ENCODE results near the gene FETUB.

FETUB gene

GRCh38 chr3:186599785-186600166 lies 40.4 kb upstream of the FETUB start:
- no peak overlapping the region for H3K27ac ChIP-seq (ENCODE audit: low read depth in 2 of 2, low read length in 2 of 2)
- H3K9me3 ChIP-seq (ENCODE audit: control insufficient read depth in 2 of 2, low read length in 2 of 2): no peaks in the 10 kb centered on the region
- no peak overlapping the region for H3K4me3 ChIP-seq (ENCODE audit: low read length in 2 of 2)
- H3K9ac ChIP-seq (ENCODE audit: low read depth in 1 of 2, low read length in 2 of 2): no peak overlapping the region
- peaks cover 0 to 4% of the 10 kb centered on the region in 2 donors for H3K4me1 ChIP-seq (ENCODE audit: control insufficient read depth in 2 of 2, insufficient read depth in 2 of 2, low read length in 2 of 2)
- no peaks in the 10 kb centered on the region for H3K36me3 ChIP-seq (ENCODE audit: control insufficient read depth in 2 of 2, insufficient read depth in 2 of 2, low read length in 2 of 2)
- no peaks in the 10 kb centered on the region for H3K27me3 ChIP-seq (ENCODE audit: control insufficient read depth in 2 of 2, insufficient read depth in 2 of 2, low read length in 2 of 2)

GRCh38 chr3:186600896-186601295 lies 39.3 kb upstream of the FETUB start:
- Histone ChIP-seq H3K36me3 (ENCODE audit: control insufficient read depth in 2 of 2, insufficient read depth in 2 of 2, low read length in 2 of 2) (no peaks in the 10 kb centered on the region), H3K4me3 (ENCODE audit: low read length in 2 of 2) (no peak overlapping the region), H3K27me3 (ENCODE audit: control insufficient read depth in 2 of 2, insufficient read depth in 2 of 2, low read length in 2 of 2) (no peaks in the 10 kb centered on the region), H3K9ac (ENCODE audit: low read depth in 1 of 2, low read length in 2 of 2) (no peak overlapping the region), H3K4me1 (ENCODE audit: control insufficient read depth in 2 of 2, insufficient read depth in 2 of 2, low read length in 2 of 2) (peaks cover 0 to 4% of the 10 kb centered on the region in 2 donors), H3K27ac (ENCODE audit: low read depth in 2 of 2, low read length in 2 of 2) (no peak overlapping the region), H3K9me3 (ENCODE audit: control insufficient read depth in 2 of 2, low read length in 2 of 2) (no peaks in the 10 kb centered on the region)

DNA sequence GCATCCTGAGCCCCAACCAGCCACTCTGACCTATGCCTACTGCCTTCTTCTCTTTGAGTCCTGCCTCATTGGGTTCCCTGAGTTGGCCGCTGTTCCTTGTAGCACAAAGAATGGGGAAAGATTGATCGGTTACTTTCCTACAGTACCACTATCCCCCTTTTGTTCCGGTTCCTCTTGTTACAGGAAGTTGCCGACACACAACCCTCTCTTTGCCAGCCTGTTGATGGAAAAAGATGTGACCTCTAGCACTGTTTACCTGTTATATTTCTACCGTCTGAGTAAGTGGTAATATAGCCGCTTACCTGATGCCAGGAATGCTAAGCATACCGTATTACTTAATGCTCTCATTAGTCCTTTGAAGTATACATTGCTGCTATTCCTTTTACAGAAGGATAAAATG lies 37.0 kb upstream of the FETUB start:
- no peak overlapping the region for H3K9ac ChIP-seq (ENCODE audit: low read depth in 1 of 2, low read length in 2 of 2)
- no peaks in the 10 kb centered on the region for H3K27me3 ChIP-seq (ENCODE audit: control insufficient read depth in 2 of 2, insufficient read depth in 2 of 2, low read length in 2 of 2)
- H3K4me3 ChIP-seq (ENCODE audit: low read length in 2 of 2): no peak overlapping the region
- H3K27ac ChIP-seq (ENCODE audit: low read depth in 2 of 2, low read length in 2 of 2): no peak overlapping the region
- no peaks in the 10 kb centered on the region for H3K36me3 ChIP-seq (ENCODE audit: control insufficient read depth in 2 of 2, insufficient read depth in 2 of 2, low read length in 2 of 2)
- H3K4me1 ChIP-seq (ENCODE audit: control insufficient read depth in 2 of 2, insufficient read depth in 2 of 2, low read length in 2 of 2): peaks cover 0 to 4% of the 10 kb centered on the region in 2 donors
- no peaks in the 10 kb centered on the region for H3K9me3 ChIP-seq (ENCODE audit: control insufficient read depth in 2 of 2, low read length in 2 of 2)

- H3K4me3 ChIP-seq (ENCODE audit: low read length in 2 of 2): no peak overlapping the region
- no peaks in the 10 kb centered on the region for H3K27me3 ChIP-seq (ENCODE audit: control insufficient read depth in 2 of 2, insufficient read depth in 2 of 2, low read length in 2 of 2)
- no peak overlapping the region for H3K9ac ChIP-seq (ENCODE audit: low read depth in 1 of 2, low read length in 2 of 2)
- no peaks in the 10 kb centered on the region for H3K4me1 ChIP-seq (ENCODE audit: control insufficient read depth in 2 of 2, insufficient read depth in 2 of 2, low read length in 2 of 2)
- no peaks in the 10 kb centered on the region for H3K9me3 ChIP-seq (ENCODE audit: control insufficient read depth in 2 of 2, low read length in 2 of 2)
- no peaks in the 10 kb centered on the region for H3K36me3 ChIP-seq (ENCODE audit: control insufficient read depth in 2 of 2, insufficient read depth in 2 of 2, low read length in 2 of 2)
- H3K27ac ChIP-seq (ENCODE audit: low read depth in 2 of 2, low read length in 2 of 2): no peak overlapping the region
Observed at GRCh38 chr3:186605078-186605477, 35.1 kb upstream of the FETUB start.

- Histone ChIP-seq H3K4me1 (ENCODE audit: control insufficient read depth in 2 of 2, insufficient read depth in 2 of 2, low read length in 2 of 2) (no peaks in the 10 kb centered on the region), H3K27me3 (ENCODE audit: control insufficient read depth in 2 of 2, insufficient read depth in 2 of 2, low read length in 2 of 2) (no peaks in the 10 kb centered on the region), H3K4me3 (ENCODE audit: low read length in 2 of 2) (no peak overlapping the region), H3K9me3 (ENCODE audit: control insufficient read depth in 2 of 2, low read length in 2 of 2) (no peaks in the 10 kb centered on the region), H3K9ac (ENCODE audit: low read depth in 1 of 2, low read length in 2 of 2) (no peak overlapping the region), H3K36me3 (ENCODE audit: control insufficient read depth in 2 of 2, insufficient read depth in 2 of 2, low read length in 2 of 2) (no peaks in the 10 kb centered on the region), H3K27ac (ENCODE audit: low read depth in 2 of 2, low read length in 2 of 2) (no peak overlapping the region)
Observed at GRCh38 chr3:186605561-186606545, 34.3 kb upstream of the FETUB start.

DNA sequence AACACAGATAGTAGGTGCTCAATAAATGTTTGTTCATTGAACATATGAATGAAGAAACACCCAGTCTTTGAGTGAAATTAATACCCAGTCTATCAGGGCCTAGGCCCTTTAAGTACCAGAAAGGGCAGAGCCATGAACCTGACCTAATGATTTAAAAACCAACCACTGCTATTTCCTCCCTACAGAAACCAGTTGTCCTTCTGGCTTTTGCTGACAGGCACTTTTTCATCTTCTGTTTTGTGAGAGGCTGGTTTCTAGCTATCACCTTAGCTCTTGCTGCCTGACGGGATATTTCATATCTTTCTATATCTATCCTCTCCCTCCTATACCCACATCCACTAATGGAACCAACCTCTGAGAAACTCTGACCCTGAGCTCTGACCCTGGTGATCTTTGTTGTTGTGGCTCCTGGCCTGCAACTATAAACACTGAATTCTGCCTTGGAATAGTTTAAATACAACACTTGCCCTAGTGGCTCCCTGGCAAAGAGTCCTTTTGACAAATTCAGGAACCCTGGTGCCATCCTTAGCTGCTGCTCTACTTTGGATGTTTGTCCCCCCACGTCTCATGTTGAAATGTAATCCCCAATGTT lies 31.5 kb upstream of the FETUB start:
- no peaks in the 10 kb centered on the region for H3K4me1 ChIP-seq (ENCODE audit: control insufficient read depth in 2 of 2, insufficient read depth in 2 of 2, low read length in 2 of 2)
- peaks cover 0 to 2% of the 10 kb centered on the region in 2 donors for H3K27me3 ChIP-seq (ENCODE audit: control insufficient read depth in 2 of 2, insufficient read depth in 2 of 2, low read length in 2 of 2)
- no peaks in the 10 kb centered on the region for H3K9me3 ChIP-seq (ENCODE audit: control insufficient read depth in 2 of 2, low read length in 2 of 2)
- H3K9ac ChIP-seq (ENCODE audit: low read depth in 1 of 2, low read length in 2 of 2): no peak overlapping the region
- H3K4me3 ChIP-seq (ENCODE audit: low read length in 2 of 2): no peak overlapping the region
- no peak overlapping the region for H3K27ac ChIP-seq (ENCODE audit: low read depth in 2 of 2, low read length in 2 of 2)
- H3K36me3 ChIP-seq (ENCODE audit: control insufficient read depth in 2 of 2, insufficient read depth in 2 of 2, low read length in 2 of 2): no peaks in the 10 kb centered on the region

GRCh38 chr3:186609247-186609868 lies 30.8 kb upstream of the FETUB start:
- H3K9me3 ChIP-seq (ENCODE audit: control insufficient read depth in 2 of 2, low read length in 2 of 2): no peaks in the 10 kb centered on the region
- peaks cover 0 to 8% of the 10 kb centered on the region in 2 donors for H3K27me3 ChIP-seq (ENCODE audit: control insufficient read depth in 2 of 2, insufficient read depth in 2 of 2, low read length in 2 of 2)
- peaks cover 0 to under 1% of the 10 kb centered on the region in 2 donors for H3K4me1 ChIP-seq (ENCODE audit: control insufficient read depth in 2 of 2, insufficient read depth in 2 of 2, low read length in 2 of 2)
- no peak overlapping the region for H3K9ac ChIP-seq (ENCODE audit: low read depth in 1 of 2, low read length in 2 of 2)
- H3K27ac ChIP-seq (ENCODE audit: low read depth in 2 of 2, low read length in 2 of 2): no peak overlapping the region
- no peaks in the 10 kb centered on the region for H3K36me3 ChIP-seq (ENCODE audit: control insufficient read depth in 2 of 2, insufficient read depth in 2 of 2, low read length in 2 of 2)
- no peak overlapping the region for H3K4me3 ChIP-seq (ENCODE audit: low read length in 2 of 2)

- Histone ChIP-seq H3K36me3 (ENCODE audit: control insufficient read depth in 2 of 2, insufficient read depth in 2 of 2, low read length in 2 of 2) (no peaks in the 10 kb centered on the region), H3K9me3 (ENCODE audit: control insufficient read depth in 2 of 2, low read length in 2 of 2) (no peaks in the 10 kb centered on the region), H3K27ac (ENCODE audit: low read depth in 2 of 2, low read length in 2 of 2) (no peak overlapping the region), H3K4me3 (ENCODE audit: low read length in 2 of 2) (no peak overlapping the region), H3K4me1 (ENCODE audit: control insufficient read depth in 2 of 2, insufficient read depth in 2 of 2, low read length in 2 of 2) (peaks cover 0 to 7% of the 10 kb centered on the region in 2 donors), H3K27me3 (ENCODE audit: control insufficient read depth in 2 of 2, insufficient read depth in 2 of 2, low read length in 2 of 2) (peaks cover 0 to 10% of the 10 kb centered on the region in 2 donors), H3K9ac (ENCODE audit: low read depth in 1 of 2, low read length in 2 of 2) (no peak overlapping the region)
Observed at GRCh38 chr3:186612065-186612464, 28.1 kb upstream of the FETUB start.

DNA sequence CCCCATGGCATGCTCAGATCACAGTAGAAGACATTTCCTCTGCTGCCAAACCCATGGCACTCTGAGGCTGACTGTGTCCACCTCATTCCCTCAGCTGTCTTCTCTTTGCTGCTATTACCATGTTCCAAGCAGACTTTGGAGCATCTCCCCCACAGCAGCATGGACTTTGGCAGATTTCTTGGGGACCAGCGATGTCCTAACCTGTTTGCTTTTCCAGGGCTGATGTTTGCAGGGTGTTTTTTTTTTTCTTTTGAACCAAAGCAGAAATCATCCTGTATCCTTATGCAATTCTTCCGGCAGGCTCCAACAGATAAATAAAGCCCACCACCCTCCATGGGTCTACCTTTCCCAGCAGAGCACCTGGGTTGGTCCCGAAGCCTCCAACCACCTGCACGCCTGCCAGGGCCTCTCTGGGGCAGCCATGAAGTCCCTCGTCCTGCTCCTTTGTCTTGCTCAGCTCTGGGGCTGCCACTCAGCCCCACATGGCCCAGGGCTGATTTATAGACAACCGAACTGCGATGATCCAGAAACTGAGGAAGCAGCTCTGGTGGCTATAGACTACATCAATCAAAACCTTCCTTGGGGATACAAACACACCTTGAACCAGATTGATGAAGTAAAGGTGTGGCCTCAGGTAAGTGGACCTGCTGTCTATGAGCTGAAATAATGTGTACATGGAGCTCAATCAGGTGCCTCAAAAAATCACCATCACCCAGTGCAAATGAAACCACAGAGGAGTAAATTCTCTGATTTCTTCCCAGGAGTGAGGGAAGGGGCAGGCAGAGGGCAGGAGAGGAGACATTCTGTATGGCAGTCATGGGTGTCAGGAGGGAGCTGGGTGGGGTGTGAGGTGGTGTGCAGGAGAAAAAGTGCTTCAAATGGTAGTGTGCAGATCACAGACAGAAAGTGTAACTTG lies 27.2 kb upstream of the FETUB start, which contains the start of gene AHSG:
TSS of gene AHSG (plus strand) at position 340 of the 916 bp plus-strand sequence. CDS start at position 422, 82 bp downstream.
- Histone ChIP-seq H3K36me3 (ENCODE audit: control insufficient read depth in 2 of 2, insufficient read depth in 2 of 2, low read length in 2 of 2) (no peaks in the 10 kb centered on the region), H3K9me3 (ENCODE audit: control insufficient read depth in 2 of 2, low read length in 2 of 2) (no peaks in the 10 kb centered on the region), H3K4me1 (ENCODE audit: control insufficient read depth in 2 of 2, insufficient read depth in 2 of 2, low read length in 2 of 2) (peaks cover 2 to 7% of the 10 kb centered on the region in 2 donors), H3K9ac (ENCODE audit: low read depth in 1 of 2, low read length in 2 of 2) (no peak within 1 kb of the TSS), H3K4me3 (ENCODE audit: low read length in 2 of 2) (no peak within 1 kb of the TSS), H3K27me3 (ENCODE audit: control insufficient read depth in 2 of 2, insufficient read depth in 2 of 2, low read length in 2 of 2) (peaks cover 5 to 18% of the 10 kb centered on the region in 2 donors), H3K27ac (ENCODE audit: low read depth in 2 of 2, low read length in 2 of 2) (no peak within 1 kb of the TSS)

Measured in mucosa of rectum (tissue), 2 donors.